ENCODE data around the gene BMP8A.
"Not testable (repeated sequence)": the region's sequence is repeated elsewhere in the genome, so short reads cannot be mapped to it uniquely, and the experiment has no call there.

Gene BMP8A

GRCh38 chr1:39493043-39493810 is 1.8 kb downstream of the BMP8A start:
- H3K4me1 Mint-ChIP-seq = peaks cover 24% of the 10 kb centered on the region
- not testable (repeated sequence) for H3K9me3 Mint-ChIP-seq, H3K27ac Mint-ChIP-seq

DNA sequence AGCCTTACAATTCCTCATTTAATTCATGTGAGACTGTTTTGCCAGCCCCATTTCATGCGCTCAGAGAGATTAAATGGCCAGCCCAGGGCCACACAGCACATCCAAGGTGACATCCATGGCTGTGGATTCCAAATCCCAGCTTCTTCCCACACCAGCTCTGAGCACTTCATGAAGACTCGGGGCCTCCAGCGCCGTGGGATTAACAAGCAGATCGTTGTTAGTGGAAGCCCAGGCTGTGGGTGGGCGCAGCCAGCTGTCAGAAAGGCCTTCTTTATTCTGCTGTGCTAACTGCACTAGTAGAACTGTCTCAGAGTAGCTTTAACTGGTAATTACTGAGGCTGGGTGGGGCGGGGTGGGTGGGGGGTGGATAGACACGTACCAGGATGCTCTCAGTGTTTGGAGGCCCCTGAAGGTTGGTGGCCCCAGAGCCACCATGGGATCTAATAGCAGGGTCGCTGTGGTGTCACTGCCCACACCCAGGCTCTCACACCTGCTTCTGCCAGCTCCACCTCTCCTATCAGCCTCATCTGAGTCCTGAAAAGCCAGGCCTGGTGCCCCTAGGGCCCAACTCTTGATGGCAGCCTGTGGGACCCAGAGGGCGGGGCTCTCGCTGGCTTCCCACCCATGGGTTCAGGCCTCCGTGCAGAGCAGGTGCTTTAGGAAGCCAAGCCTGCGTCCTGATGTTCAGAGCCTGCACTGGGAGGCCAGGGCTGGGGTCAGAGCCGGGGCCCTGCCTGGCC is 3.4 kb downstream of the BMP8A start:
- no peak overlapping the region for H3K27ac Mint-ChIP-seq
- peaks cover 33% of the 10 kb centered on the region for H3K27me3 Mint-ChIP-seq
- no peak for ATAC-seq
- H3K9me3 Mint-ChIP-seq = no peaks in the 10 kb centered on the region
- H3K4me3 Mint-ChIP-seq = no peak overlapping the region
- no peaks in the 10 kb centered on the region for H3K36me3 Mint-ChIP-seq
- peaks cover 24% of the 10 kb centered on the region for H3K4me1 Mint-ChIP-seq

More at GRCh38 chr1:39493043-39493810, 1.8 kb downstream of the BMP8A start:
- not testable (repeated sequence) for H3K36me3 Mint-ChIP-seq, ATAC-seq
- peaks cover 33% of the 10 kb centered on the region for H3K27me3 Mint-ChIP-seq
- H3K4me3 Mint-ChIP-seq = peak overlapping the region; percentile 54

DNA sequence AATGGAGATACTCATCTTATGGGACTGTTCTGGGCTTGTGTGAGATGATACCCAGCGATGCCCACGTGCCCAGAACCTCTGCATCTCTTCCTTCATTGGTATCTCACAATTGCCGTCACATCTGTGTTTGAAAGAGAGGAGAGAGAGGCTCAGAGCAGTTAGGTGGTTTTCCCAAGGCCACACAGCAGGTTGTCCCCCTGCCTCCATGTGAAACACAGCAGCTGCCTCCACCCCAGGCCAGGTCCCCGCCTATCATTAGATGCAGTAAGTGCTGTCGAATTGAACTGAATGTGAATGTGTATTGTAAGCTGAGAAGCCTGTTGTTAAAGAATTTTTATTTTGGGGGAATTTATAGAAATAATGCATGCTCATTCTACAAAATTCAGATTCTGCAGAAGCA is 5.1 kb downstream of the BMP8A start:
- not testable (repeated sequence) for H3K36me3 Mint-ChIP-seq, H3K9me3 Mint-ChIP-seq, ATAC-seq, H3K4me3 Mint-ChIP-seq, H3K27ac Mint-ChIP-seq
- Mint-ChIP-seq H3K4me1 (peaks cover 17% of the 10 kb centered on the region), H3K27me3 (peaks cover 33% of the 10 kb centered on the region)

GRCh38 chr1:39497585-39497984 is 6.1 kb downstream of the BMP8A start:
- Mint-ChIP-seq H3K9me3 (no peaks in the 10 kb centered on the region), H3K4me3 (no peak overlapping the region), H3K27ac (no peak overlapping the region), H3K4me1 (peaks cover 17% of the 10 kb centered on the region), H3K36me3 (no peaks in the 10 kb centered on the region), H3K27me3 (peaks cover 29% of the 10 kb centered on the region)
- ATAC-seq = peak; percentile 10

DNA sequence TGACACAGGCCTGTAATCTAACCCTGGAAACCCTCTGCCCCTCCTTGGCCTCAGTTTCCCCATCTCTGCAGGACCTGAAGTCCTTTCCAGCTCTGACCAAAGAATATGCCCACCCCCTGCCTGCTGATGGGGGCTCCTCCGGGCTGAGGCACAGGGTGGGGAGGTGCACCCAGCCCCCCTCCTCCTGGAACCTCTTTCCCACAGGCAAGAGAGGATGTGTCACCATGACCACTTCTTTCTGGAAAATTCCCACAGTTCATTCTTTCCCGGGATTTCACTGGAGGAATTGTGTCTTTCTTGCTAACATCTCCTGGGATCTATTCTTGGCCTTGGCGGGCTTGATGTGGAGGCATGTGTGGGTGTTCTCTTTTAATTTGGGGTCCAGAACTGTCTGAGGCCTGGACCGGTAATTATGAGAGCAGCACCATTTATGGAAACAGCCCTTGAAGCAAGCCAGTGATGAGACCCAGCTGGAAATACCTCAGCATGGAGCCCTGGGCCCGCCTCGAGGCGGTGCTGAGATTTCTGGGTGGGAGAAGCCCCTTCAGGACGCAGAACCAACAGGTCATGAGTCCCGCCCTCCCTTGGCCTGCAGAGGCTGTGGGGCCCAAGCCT is 6.8 kb downstream of the BMP8A start:
- Mint-ChIP-seq H3K27me3 (peaks cover 23% of the 10 kb centered on the region), H3K4me1 (peaks cover 13% of the 10 kb centered on the region)
- not testable (repeated sequence) for ATAC-seq, H3K4me3 Mint-ChIP-seq, H3K36me3 Mint-ChIP-seq, H3K27ac Mint-ChIP-seq, H3K9me3 Mint-ChIP-seq

DNA sequence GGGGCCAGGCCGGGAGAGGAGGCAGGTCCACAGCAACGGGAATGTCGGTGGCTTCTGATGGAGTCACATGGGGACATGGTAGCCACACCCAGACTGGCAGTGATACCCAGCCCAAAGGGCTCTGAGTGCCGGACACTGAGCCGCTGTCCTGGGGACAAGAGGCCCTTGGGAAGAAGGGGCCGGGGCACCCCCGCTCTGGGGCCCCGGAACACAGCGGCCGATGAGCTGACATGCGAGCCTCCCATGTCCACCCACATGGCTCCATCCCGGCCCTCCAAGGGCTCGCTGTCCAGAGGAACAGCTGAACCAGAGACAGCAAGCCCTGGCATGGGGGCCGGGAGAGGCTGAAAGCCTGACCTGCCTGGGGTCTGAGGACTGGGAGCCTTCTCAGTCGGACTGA is 7.4 kb downstream of the BMP8A start:
- H3K9me3 Mint-ChIP-seq, H3K4me1 Mint-ChIP-seq, ATAC-seq, H3K4me3 Mint-ChIP-seq, H3K27ac Mint-ChIP-seq, H3K36me3 Mint-ChIP-seq: not testable (repeated sequence)
- peaks cover 16% of the 10 kb centered on the region for H3K27me3 Mint-ChIP-seq

DNA sequence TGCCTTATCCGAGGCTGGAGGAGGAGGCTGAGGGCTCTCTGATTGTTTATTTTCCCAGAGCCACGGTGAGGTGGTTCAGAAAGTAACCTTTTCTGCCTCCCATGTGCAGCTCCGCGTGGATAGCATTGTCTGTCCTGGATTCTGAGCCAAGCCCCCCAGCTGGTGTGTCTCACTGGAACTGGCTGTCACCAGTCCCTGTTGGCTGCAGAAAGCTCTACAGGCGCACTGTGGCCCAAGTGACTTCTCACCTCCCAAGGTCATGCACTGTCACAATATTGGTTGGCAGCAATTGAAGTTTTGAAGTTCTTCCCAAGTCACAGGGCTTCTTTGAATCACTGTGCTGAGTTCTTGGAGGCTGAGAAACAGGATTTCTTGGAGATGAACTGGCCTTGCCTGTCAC is 8.2 kb downstream of the BMP8A start:
- no peaks in the 10 kb centered on the region for H3K4me1 Mint-ChIP-seq
- H3K27ac Mint-ChIP-seq = no peak overlapping the region
- H3K27me3 Mint-ChIP-seq = peaks cover 8% of the 10 kb centered on the region
- no peak overlapping the region for H3K4me3 Mint-ChIP-seq
- H3K36me3 Mint-ChIP-seq = no peaks in the 10 kb centered on the region
- no peaks in the 10 kb centered on the region for H3K9me3 Mint-ChIP-seq
- ATAC-seq = no peak

DNA sequence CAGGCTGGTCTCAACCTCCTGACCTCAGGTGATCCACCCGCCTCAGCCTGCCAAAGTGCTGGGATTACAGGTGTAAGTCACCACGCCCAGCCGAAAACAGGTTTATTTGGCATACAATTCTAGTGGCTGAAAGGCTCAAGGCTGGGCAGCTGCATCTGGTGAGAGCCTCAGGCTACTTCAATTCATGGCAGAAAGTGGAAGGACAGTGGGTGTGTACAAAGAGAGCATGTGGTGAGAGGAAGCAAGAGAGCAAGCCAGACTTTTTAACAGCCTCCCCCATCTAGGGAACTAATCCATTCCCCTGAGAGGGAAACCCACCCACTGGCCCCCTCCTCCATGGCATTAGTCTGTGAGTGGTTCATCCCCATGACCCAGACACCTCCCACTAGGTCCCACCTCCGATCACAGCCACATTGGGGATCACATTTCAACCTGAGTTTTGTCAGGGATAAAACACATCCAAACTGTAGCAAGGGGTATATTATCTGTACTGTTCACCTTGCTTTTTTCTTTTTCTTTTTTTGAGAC is 9.5 kb downstream of the BMP8A start:
- Mint-ChIP-seq H3K36me3 (no peaks in the 10 kb centered on the region), H3K4me1 (no peaks in the 10 kb centered on the region), H3K9me3 (no peaks in the 10 kb centered on the region), H3K4me3 (no peak overlapping the region), H3K27me3 (peaks cover 7% of the 10 kb centered on the region), H3K27ac (no peak overlapping the region)
- ATAC-seq = no peak

- Mint-ChIP-seq H3K27ac (no peak overlapping the region), H3K9me3 (no peaks in the 10 kb centered on the region), H3K27me3 (peaks cover 2% of the 10 kb centered on the region), H3K4me3 (no peak overlapping the region), H3K36me3 (no peaks in the 10 kb centered on the region), H3K4me1 (no peaks in the 10 kb centered on the region)
- no peak for ATAC-seq
Measured at GRCh38 chr1:39501666-39502065, 10.2 kb downstream of the BMP8A start.

- not testable (repeated sequence) for H3K27me3 Mint-ChIP-seq, H3K9me3 Mint-ChIP-seq, ATAC-seq, H3K4me1 Mint-ChIP-seq, H3K27ac Mint-ChIP-seq, H3K36me3 Mint-ChIP-seq, H3K4me3 Mint-ChIP-seq
Measured at GRCh38 chr1:39504436-39504835, 13.0 kb downstream of the BMP8A start.

DNA sequence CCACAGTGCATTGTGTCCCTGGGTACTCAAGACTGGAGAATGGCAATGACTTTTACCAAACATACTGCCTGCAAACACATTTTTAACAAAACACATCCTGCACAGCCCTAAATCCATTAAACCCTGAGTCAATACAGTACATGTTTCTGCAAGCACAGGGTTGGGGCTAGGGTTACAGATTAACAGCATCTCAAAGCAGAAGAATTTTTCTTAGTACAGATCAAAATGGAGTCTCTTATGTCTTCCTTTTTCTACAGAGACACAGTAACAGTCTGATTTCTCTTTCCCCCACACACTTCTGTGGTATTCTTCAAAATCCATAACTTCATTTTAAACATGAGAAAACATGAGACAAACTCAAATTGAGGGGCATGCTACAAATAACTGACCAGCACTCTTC is 13.9 kb downstream of the BMP8A start:
- H3K36me3 Mint-ChIP-seq = no peaks in the 10 kb centered on the region
- peaks cover 12% of the 10 kb centered on the region for H3K4me1 Mint-ChIP-seq
- H3K27ac Mint-ChIP-seq = no peak overlapping the region
- ATAC-seq = no peak
- no peak overlapping the region for H3K4me3 Mint-ChIP-seq
- H3K9me3 Mint-ChIP-seq = no peaks in the 10 kb centered on the region
- H3K27me3 Mint-ChIP-seq = no peaks in the 10 kb centered on the region

DNA sequence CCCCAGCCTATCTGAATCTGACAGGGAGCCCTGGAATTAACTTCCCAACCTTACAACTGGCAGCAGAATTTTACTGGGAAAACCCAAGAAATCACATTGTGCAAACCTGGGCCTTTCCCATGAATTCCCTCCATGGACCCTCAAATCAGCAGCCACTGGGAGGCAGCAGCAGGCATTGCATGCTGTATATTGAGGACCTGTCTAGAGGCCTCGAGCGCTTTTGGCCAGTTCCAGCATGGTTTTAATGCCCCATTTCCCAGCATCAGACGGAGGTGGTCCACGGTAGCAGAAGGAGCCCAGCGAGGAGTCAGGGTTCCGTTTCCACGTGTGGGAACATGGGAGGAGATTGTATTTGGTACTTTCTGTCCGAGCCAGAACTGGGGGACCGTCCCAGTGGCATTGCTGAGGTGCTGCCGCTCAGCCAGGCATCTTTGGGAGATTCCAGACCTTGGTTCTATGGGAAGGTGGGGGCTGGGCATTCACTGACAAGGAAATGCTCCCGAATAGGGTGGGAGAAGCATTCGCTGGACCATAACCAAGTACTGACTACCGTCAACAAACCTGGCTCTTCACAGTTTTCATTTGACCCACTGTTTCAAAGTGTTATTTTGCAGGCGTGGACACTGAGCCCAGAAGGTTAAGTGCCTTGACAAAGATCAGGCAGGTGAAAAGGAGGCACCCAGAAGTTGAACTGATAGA is 15.9 kb downstream of the BMP8A start:
- H3K27me3 Mint-ChIP-seq = no peaks in the 10 kb centered on the region

DNA sequence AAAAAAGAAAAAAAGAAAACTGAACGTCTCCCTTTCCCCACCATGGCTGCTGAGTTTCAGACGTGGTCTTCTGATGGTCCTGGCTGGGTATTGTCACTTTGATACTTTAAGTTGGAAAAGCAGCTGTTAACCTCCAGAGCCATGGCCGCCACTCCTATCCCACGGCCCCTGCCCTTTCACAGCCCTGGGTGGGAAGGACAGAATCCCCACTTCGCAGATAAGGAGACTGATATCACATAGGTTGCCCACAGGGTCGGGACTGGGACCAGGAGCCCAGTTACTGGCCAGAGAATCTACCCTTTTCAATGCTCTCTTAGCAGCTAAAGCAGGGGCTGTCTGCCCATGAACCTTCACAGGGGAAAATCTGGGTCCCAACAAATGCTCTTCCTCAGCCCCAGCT is 16.8 kb downstream of the BMP8A start:
- H3K4me1 Mint-ChIP-seq = peaks cover 19% of the 10 kb centered on the region
- H3K36me3 Mint-ChIP-seq = no peaks in the 10 kb centered on the region
- H3K27ac Mint-ChIP-seq = peak overlapping the region; percentile 86
- H3K4me3 Mint-ChIP-seq = no peak overlapping the region
- no peak for ATAC-seq
- H3K9me3 Mint-ChIP-seq = no peaks in the 10 kb centered on the region
- H3K27me3 Mint-ChIP-seq = no peaks in the 10 kb centered on the region

More for the DNA sequence above, 15.9 kb downstream of the BMP8A start:
- Mint-ChIP-seq H3K9me3 (no peaks in the 10 kb centered on the region), H3K4me1 (peaks cover 19% of the 10 kb centered on the region), H3K27ac (no peak overlapping the region), H3K4me3 (no peak overlapping the region), H3K36me3 (no peaks in the 10 kb centered on the region)
- ATAC-seq = no peak

GRCh38 chr1:39508857-39509305 is 17.4 kb downstream of the BMP8A start:
- Mint-ChIP-seq H3K27ac (peak overlapping the region; percentile 86), H3K4me3 (no peak overlapping the region), H3K27me3 (no peaks in the 10 kb centered on the region), H3K9me3 (no peaks in the 10 kb centered on the region), H3K4me1 (peaks cover 19% of the 10 kb centered on the region), H3K36me3 (no peaks in the 10 kb centered on the region)
- ATAC-seq = peak; percentile 28
